SK-N-SH treated with all-trans-retinoic acid at 6 μM for 48 hours (cell line): ENCODE measurements around the gene CDC42BPB.

Source experiments
- ARNTL ChIP-seq: fragments of 450-650 bp; formaldehyde crosslinking; IDR thresholded peaks from 2 replicates; pipeline ENCODE4 v1.5.0; 2020; ENCODE audit warnings: low read depth, mild to moderate bottlenecking, moderate library complexity, borderline replicate concordance
- GLIS3 ChIP-seq: fragments of 250-450 bp; sonication (Bioruptor Pico); IDR thresholded peaks from 2 replicates; pipeline ENCODE4 v1.5.0; 2020; ENCODE audit warnings: mild to moderate bottlenecking, moderate library complexity
- PPARA ChIP-seq: fragments of 250-450 bp; sonication (Bioruptor Pico); IDR thresholded peaks from 2 replicates; pipeline ENCODE4 v1.5.0; 2020; ENCODE audit warnings: mild to moderate bottlenecking, borderline replicate concordance
- ZC3H10 ChIP-seq: fragments of 250-450 bp; sonication (Bioruptor Pico); IDR thresholded peaks from 2 replicates; pipeline ENCODE4 v1.5.1; 2021; ENCODE audit warnings: mild to moderate bottlenecking, moderate library complexity
- ZFP3 ChIP-seq: fragments of 250-450 bp; sonication (Bioruptor Pico); IDR thresholded peaks from 2 replicates; pipeline ENCODE4 v1.5.0; 2020; ENCODE audit warnings: mild to moderate bottlenecking, moderate library complexity
- ZFP30 ChIP-seq: fragments of 450-650 bp; formaldehyde crosslinking; IDR thresholded peaks from 2 replicates; pipeline ENCODE4 v1.5.0; 2022; ENCODE audit warnings: mild to moderate bottlenecking, moderate library complexity
- ZNF565 ChIP-seq: fragments of 450-650 bp; formaldehyde crosslinking; conservative IDR thresholded peaks from 2 replicates; pipeline ENCODE4 v1.5.0; 2020; ENCODE audit warnings: low read depth, mild to moderate bottlenecking, moderate library complexity
- TF ChIP-seq, protein P1 (sequence below): fragments of 250-450 bp; sonication (Bioruptor Pico); IDR thresholded peaks from 2 replicates; pipeline ENCODE4 v1.8.0; 2020; ENCODE audit warnings: mild to moderate bottlenecking, moderate library complexity, borderline replicate concordance
- TF ChIP-seq, protein P2 (sequence below): fragments of 250-450 bp; sonication (Bioruptor Pico); IDR thresholded peaks from 2 replicates; pipeline ENCODE4 v1.5.1; 2021; ENCODE audit warnings: mild to moderate bottlenecking, moderate library complexity

DNA sequence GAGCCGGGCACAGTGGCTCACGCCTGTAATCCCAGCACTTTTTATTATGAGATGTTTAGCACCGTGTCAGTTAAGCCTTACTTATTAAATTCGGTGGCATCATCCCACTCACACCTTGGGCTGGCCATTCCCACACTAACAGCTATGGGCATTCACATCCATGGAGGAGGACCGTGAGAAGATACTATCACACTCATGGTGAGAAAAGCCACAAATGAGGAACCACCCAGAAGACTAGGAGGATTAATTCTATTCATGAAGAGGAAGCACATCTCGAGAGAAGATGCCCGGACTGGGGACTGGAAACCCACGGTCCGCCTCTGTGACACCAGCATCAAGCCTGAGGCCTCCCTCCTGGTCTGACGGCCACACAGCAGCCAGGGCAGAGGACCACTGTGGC is 4.9 kb downstream of the CDC42BPB start:
- no peak for TF ChIP-seq ZNF565 (CRISPR knock-in tag)
- TF ChIP-seq GLIS3 (CRISPR knock-in tag), result no peak
- no peak for TF ChIP-seq PPARA (CRISPR knock-in tag)
- TF ChIP-seq ZFP3 (CRISPR knock-in tag), result no peak
- TF ChIP-seq, protein P1, sequence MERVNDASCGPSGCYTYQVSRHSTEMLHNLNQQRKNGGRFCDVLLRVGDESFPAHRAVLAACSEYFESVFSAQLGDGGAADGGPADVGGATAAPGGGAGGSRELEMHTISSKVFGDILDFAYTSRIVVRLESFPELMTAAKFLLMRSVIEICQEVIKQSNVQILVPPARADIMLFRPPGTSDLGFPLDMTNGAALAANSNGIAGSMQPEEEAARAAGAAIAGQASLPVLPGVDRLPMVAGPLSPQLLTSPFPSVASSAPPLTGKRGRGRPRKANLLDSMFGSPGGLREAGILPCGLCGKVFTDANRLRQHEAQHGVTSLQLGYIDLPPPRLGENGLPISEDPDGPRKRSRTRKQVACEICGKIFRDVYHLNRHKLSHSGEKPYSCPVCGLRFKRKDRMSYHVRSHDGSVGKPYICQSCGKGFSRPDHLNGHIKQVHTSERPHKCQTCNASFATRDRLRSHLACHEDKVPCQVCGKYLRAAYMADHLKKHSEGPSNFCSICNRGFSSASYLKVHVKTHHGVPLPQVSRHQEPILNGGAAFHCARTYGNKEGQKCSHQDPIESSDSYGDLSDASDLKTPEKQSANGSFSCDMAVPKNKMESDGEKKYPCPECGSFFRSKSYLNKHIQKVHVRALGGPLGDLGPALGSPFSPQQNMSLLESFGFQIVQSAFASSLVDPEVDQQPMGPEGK (CRISPR knock-in tag), result no peak
- TF ChIP-seq ARNTL, result no peak
- TF ChIP-seq ZFP30, result no peak
- TF ChIP-seq ZC3H10 (CRISPR knock-in tag), result no peak
- TF ChIP-seq, protein P2, sequence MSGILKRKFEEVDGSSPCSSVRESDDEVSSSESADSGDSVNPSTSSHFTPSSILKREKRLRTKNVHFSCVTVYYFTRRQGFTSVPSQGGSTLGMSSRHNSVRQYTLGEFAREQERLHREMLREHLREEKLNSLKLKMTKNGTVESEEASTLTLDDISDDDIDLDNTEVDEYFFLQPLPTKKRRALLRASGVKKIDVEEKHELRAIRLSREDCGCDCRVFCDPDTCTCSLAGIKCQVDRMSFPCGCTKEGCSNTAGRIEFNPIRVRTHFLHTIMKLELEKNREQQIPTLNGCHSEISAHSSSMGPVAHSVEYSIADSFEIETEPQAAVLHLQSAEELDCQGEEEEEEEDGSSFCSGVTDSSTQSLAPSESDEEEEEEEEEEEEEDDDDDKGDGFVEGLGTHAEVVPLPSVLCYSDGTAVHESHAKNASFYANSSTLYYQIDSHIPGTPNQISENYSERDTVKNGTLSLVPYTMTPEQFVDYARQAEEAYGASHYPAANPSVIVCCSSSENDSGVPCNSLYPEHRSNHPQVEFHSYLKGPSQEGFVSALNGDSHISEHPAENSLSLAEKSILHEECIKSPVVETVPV (CRISPR knock-in tag), result no peak
